ENCODE data around the gene IRF5.
"Not testable (repeated sequence)": the region's sequence is repeated elsewhere in the genome, so short reads cannot be mapped to it uniquely, and the experiment has no call there.

The IRF5 gene

GRCh38 chr7:128940494-128941322 lies 3.0 kb downstream of the IRF5 start:
- Histone ChIP-seq H4K20me1 (ENCODE audit: insufficient read depth, low read length, poor library complexity, severe bottlenecking) (peaks cover 11% of the 10 kb centered on the region), H3K4me1 (ENCODE audit: insufficient read depth, low read length, poor library complexity, severe bottlenecking) (peaks cover 45% of the 10 kb centered on the region), H3K9ac (ENCODE audit: low read depth, low read length, poor library complexity, severe bottlenecking) (peak overlapping the region; percentile 97), H3F3A (ENCODE audit: low read depth) (peaks cover 7% of the 10 kb centered on the region; the same call in 1 of the 2 replicates), H2AFZ (ENCODE audit: low read length) (no peak overlapping the region; the same call in 1 of the 2 replicates), H3K79me2 (ENCODE audit: insufficient read depth, low read length) (peaks cover 75% of the 10 kb centered on the region), H3K4me3 (ENCODE audit: low read length, poor library complexity, severe bottlenecking) (peak overlapping the region; percentile 86), H3K9me3 (ENCODE audit: insufficient read depth, low read depth, low read length) (no peaks in the 10 kb centered on the region), H3K36me3 (ENCODE audit: insufficient read depth, low read length) (peaks cover 20% of the 10 kb centered on the region; the same call in 1 of the 2 replicates), H3K27me3 (ENCODE audit: insufficient read depth, low read length, poor library complexity, severe bottlenecking) (peaks cover 6% of the 10 kb centered on the region), H3K4me2 (ENCODE audit: low read depth, low read length, poor library complexity, severe bottlenecking) (peak overlapping the region; percentile 97), H3K9me2 (replicated peaks; ENCODE audit: low read depth, low read length) (no peaks in the 10 kb centered on the region)
- TF ChIP-seq EZH2phosphoT487 (IDR thresholded peaks at IDR 0.05; ENCODE audit: borderline replicate concordance) (no peak), CTCF (conservative IDR thresholded peaks at IDR 0.05; ENCODE audit: low read length) (no peak)

- Histone ChIP-seq H3K4me3 (ENCODE audit: low read length, poor library complexity, severe bottlenecking) (peak overlapping the region; percentile 86), H3K4me1 (ENCODE audit: insufficient read depth, low read length, poor library complexity, severe bottlenecking) (peaks cover 45% of the 10 kb centered on the region), H3K36me3 (ENCODE audit: insufficient read depth, low read length) (peaks cover 27% of the 10 kb centered on the region; the same call in 1 of the 2 replicates), H3K79me2 (ENCODE audit: insufficient read depth, low read length) (peaks cover 82% of the 10 kb centered on the region), H3K9me2 (replicated peaks; ENCODE audit: low read depth, low read length) (no peaks in the 10 kb centered on the region), H2AFZ (ENCODE audit: low read length) (no peak overlapping the region), H3K4me2 (ENCODE audit: low read depth, low read length, poor library complexity, severe bottlenecking) (peak overlapping the region; percentile 97), H3K27me3 (ENCODE audit: insufficient read depth, low read length, poor library complexity, severe bottlenecking) (peaks cover 6% of the 10 kb centered on the region), H3K9ac (ENCODE audit: low read depth, low read length, poor library complexity, severe bottlenecking) (peak overlapping the region; percentile 97), H3K9me3 (ENCODE audit: insufficient read depth, low read depth, low read length) (no peaks in the 10 kb centered on the region), H4K20me1 (ENCODE audit: insufficient read depth, low read length, poor library complexity, severe bottlenecking) (peaks cover 11% of the 10 kb centered on the region), H3F3A (ENCODE audit: low read depth) (peaks cover 7% of the 10 kb centered on the region; the same call in 1 of the 2 replicates)
- TF ChIP-seq CTCF (conservative IDR thresholded peaks at IDR 0.05; ENCODE audit: low read length) (no peak), EZH2phosphoT487 (IDR thresholded peaks at IDR 0.05; ENCODE audit: borderline replicate concordance) (no peak)
Observed at GRCh38 chr7:128941323-128941890, 3.7 kb downstream of the IRF5 start.

GRCh38 chr7:128941946-128942526 lies 4.3 kb downstream of the IRF5 start:
- H3K4me2 ChIP-seq (ENCODE audit: low read depth, low read length, poor library complexity, severe bottlenecking): peak overlapping the region; percentile 97
- peak overlapping the region; percentile 86 for H3K4me3 ChIP-seq (ENCODE audit: low read length, poor library complexity, severe bottlenecking)
- H4K20me1 ChIP-seq (ENCODE audit: insufficient read depth, low read length, poor library complexity, severe bottlenecking): peaks cover 11% of the 10 kb centered on the region
- H2AFZ ChIP-seq (ENCODE audit: low read length): no peak overlapping the region
- peaks cover 40% of the 10 kb centered on the region for H3K4me1 ChIP-seq (ENCODE audit: insufficient read depth, low read length, poor library complexity, severe bottlenecking)
- no peaks in the 10 kb centered on the region for H3K9me3 ChIP-seq (ENCODE audit: insufficient read depth, low read depth, low read length)
- peaks cover 7% of the 10 kb centered on the region; the same call in 1 of the 2 replicates for H3F3A ChIP-seq (ENCODE audit: low read depth)
- no peaks in the 10 kb centered on the region for H3K9me2 ChIP-seq (replicated peaks; ENCODE audit: low read depth, low read length)
- TF ChIP-seq EZH2phosphoT487 (IDR thresholded peaks at IDR 0.05; ENCODE audit: borderline replicate concordance): no peak
- TF ChIP-seq CTCF (conservative IDR thresholded peaks at IDR 0.05; ENCODE audit: low read length): no peak
- H3K9ac ChIP-seq (ENCODE audit: low read depth, low read length, poor library complexity, severe bottlenecking): peak overlapping the region; percentile 97
- peaks cover 83% of the 10 kb centered on the region for H3K79me2 ChIP-seq (ENCODE audit: insufficient read depth, low read length)
- peaks cover 33% of the 10 kb centered on the region; the same call in 1 of the 2 replicates for H3K36me3 ChIP-seq (ENCODE audit: insufficient read depth, low read length)
- H3K27me3 ChIP-seq (ENCODE audit: insufficient read depth, low read length, poor library complexity, severe bottlenecking): peaks cover 6% of the 10 kb centered on the region

- Histone ChIP-seq H4K20me1 (ENCODE audit: insufficient read depth, low read length, poor library complexity, severe bottlenecking) (peaks cover 11% of the 10 kb centered on the region), H3K4me1 (ENCODE audit: insufficient read depth, low read length, poor library complexity, severe bottlenecking) (peaks cover 35% of the 10 kb centered on the region), H3K4me2 (ENCODE audit: low read depth, low read length, poor library complexity, severe bottlenecking) (peak overlapping the region; percentile 97), H3K79me2 (ENCODE audit: insufficient read depth, low read length) (peaks cover 71% of the 10 kb centered on the region), H3K36me3 (ENCODE audit: insufficient read depth, low read length) (peaks cover 45% of the 10 kb centered on the region; the same call in 1 of the 2 replicates)
- not testable (repeated sequence) for H3F3A ChIP-seq (ENCODE audit: low read depth); H3K9me2 ChIP-seq (replicated peaks; ENCODE audit: low read depth, low read length); H3K9me3 ChIP-seq (ENCODE audit: insufficient read depth, low read depth, low read length); H3K4me3 ChIP-seq (ENCODE audit: low read length, poor library complexity, severe bottlenecking); H3K27me3 ChIP-seq (ENCODE audit: insufficient read depth, low read length, poor library complexity, severe bottlenecking); H2AFZ ChIP-seq (ENCODE audit: low read length); H3K9ac ChIP-seq (ENCODE audit: low read depth, low read length, poor library complexity, severe bottlenecking)
Observed at GRCh38 chr7:128943251-128943650, 5.5 kb downstream of the IRF5 start.
